Upper lobe of left lung (tissue), 4 donors: Measurements from ENCODE around the gene CCM2.

Experiments used
- POLR2A ChIP-seq, 4 donors: fragments of 450-650 bp; IDR thresholded peaks; one replicate each; pipeline ENCODE4 v1.5.1; 2016 to 2017; ENCODE audit warnings: antibody characterized with exemption in 4 of 4, mild to moderate bottlenecking in 2 of 4
- POLR2AphosphoS5 ChIP-seq, 2 donors: sonication (generic); formaldehyde crosslinking; IDR thresholded peaks; one replicate each; pipeline ENCODE4 v1.5.1; 2017; ENCODE audit warnings: antibody characterized with exemption in 2 of 2
- TF ChIP-seq, protein P1 (sequence below), 6 experiments: fragments of 450-650 bp in 4 of 6; fragments of 200-600 bp in 2 of 6; sonication (generic) in 2 of 6; IDR thresholded peaks; one replicate each; pipeline ENCODE4 v1.5.1; 2016 to 2019; ENCODE audit warnings: antibody characterized with exemption in 6 of 6

- TF ChIP-seq, protein P1, sequence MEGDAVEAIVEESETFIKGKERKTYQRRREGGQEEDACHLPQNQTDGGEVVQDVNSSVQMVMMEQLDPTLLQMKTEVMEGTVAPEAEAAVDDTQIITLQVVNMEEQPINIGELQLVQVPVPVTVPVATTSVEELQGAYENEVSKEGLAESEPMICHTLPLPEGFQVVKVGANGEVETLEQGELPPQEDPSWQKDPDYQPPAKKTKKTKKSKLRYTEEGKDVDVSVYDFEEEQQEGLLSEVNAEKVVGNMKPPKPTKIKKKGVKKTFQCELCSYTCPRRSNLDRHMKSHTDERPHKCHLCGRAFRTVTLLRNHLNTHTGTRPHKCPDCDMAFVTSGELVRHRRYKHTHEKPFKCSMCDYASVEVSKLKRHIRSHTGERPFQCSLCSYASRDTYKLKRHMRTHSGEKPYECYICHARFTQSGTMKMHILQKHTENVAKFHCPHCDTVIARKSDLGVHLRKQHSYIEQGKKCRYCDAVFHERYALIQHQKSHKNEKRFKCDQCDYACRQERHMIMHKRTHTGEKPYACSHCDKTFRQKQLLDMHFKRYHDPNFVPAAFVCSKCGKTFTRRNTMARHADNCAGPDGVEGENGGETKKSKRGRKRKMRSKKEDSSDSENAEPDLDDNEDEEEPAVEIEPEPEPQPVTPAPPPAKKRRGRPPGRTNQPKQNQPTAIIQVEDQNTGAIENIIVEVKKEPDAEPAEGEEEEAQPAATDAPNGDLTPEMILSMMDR (IDR thresholded peaks at IDR 0.05): no peak
- TF ChIP-seq POLR2AphosphoS5 (IDR thresholded peaks at IDR 0.05) (no peak), POLR2A (IDR thresholded peaks at IDR 0.05) (no peak)
These were observed 14.1 kb upstream of the CCM2 start for GRCh38 chr7:44985900-44986217.
